Myocyte (in vitro differentiated cells): Measurements from ENCODE around the gene TRIM33. TPM values are rescaled to one million over a fixed set of nuclear protein-coding genes. Genes with fewer than 3 reads are reported as not detected.
A peak's percentile ranks its signal among the peaks of the same experiment; 100 is the strongest.

ENCODE experiments used
- DNase-seq: peaks from one replicate; pipeline ENCODE4 v3.0.0-alpha.2; 2012; ENCODE audit warnings: low read depth
- polyA plus RNA-seq: library from polyadenylated mRNA; unstranded; fragments of >200 nt; gene quantifications from one replicate; pipeline ENCODE4 v1.2.1, GENCODE V29; 2012; ENCODE audit warnings: missing spikeins
- total RNA-seq: library from RNA; depleted of rRNA; stranded (reverse); fragments of >200 nt; gene quantifications from 2 replicates; pipeline ENCODE4 v1.2.3, GENCODE V29; 2014

TRIM33 gene
- 19.1 and 29.4 TPM in 2 replicates for total RNA-seq
- polyA plus RNA-seq, result 7.6 TPM

GRCh38 chr1:114511032-114511785 lies at the start of gene TRIM33:
Gene TRIM33 (minus strand): TSS chr1:114511203. CDS start chr1:114511076, 127 bp downstream.
- peak; percentile 95 for DNase-seq

- DNase-seq, result no peak
Observed at GRCh38 chr1:114559356-114559755, 48.4 kb upstream of the TRIM33 start.

GRCh38 chr1:114558544-114558943 lies 47.5 kb upstream of the TRIM33 start:
- peak; percentile 36 for DNase-seq

GRCh38 chr1:114554577-114554976 lies 43.6 kb upstream of the TRIM33 start:
- peak; percentile 9 for DNase-seq

GRCh38 chr1:114552106-114552639 lies 41.2 kb upstream of the TRIM33 start:
- no peak for DNase-seq

GRCh38 chr1:114551400-114551799 lies 40.4 kb upstream of the TRIM33 start:
- DNase-seq, result no peak

GRCh38 chr1:114550336-114550735 lies 39.3 kb upstream of the TRIM33 start:
- no peak for DNase-seq

- no peak for DNase-seq
Observed at GRCh38 chr1:114549137-114549536, 38.1 kb upstream of the TRIM33 start.

- no peak for DNase-seq
Observed at GRCh38 chr1:114547076-114547475, 36.1 kb upstream of the TRIM33 start.

GRCh38 chr1:114545796-114546195 lies 34.8 kb upstream of the TRIM33 start:
- DNase-seq, result no peak

GRCh38 chr1:114545315-114545714 lies 34.3 kb upstream of the TRIM33 start:
- no peak for DNase-seq

GRCh38 chr1:114540821-114541220 lies 29.8 kb upstream of the TRIM33 start:
- DNase-seq, result no peak

- DNase-seq, result no peak
Observed at GRCh38 chr1:114540272-114540671, 29.3 kb upstream of the TRIM33 start.

GRCh38 chr1:114536043-114536442 lies 25.0 kb upstream of the TRIM33 start:
- no peak for DNase-seq

- DNase-seq, result no peak
Observed at GRCh38 chr1:114535401-114535800, 24.4 kb upstream of the TRIM33 start.

GRCh38 chr1:114531094-114531493 lies 20.1 kb upstream of the TRIM33 start:
- no peak for DNase-seq

GRCh38 chr1:114530224-114530623 lies 19.2 kb upstream of the TRIM33 start:
- DNase-seq, result no peak

- no peak for DNase-seq
Observed at GRCh38 chr1:114524944-114525343, 13.9 kb upstream of the TRIM33 start.

- peak; percentile 76 for DNase-seq
Observed at GRCh38 chr1:114522264-114522575, 11.2 kb upstream of the TRIM33 start.

- no peak for DNase-seq
Observed at GRCh38 chr1:114521396-114522263, 10.6 kb upstream of the TRIM33 start.

- DNase-seq, result no peak
Observed at GRCh38 chr1:114517348-114517747, 6.3 kb upstream of the TRIM33 start.

GRCh38 chr1:114512595-114513280 lies 1.7 kb upstream of the TRIM33 start:
- no peak for DNase-seq
